ENCODE data around the gene USP6NL. TPM values are rescaled to one million over a fixed set of nuclear protein-coding genes. Genes with fewer than 3 reads are reported as not detected.

USP6NL gene
- total and polyA plus RNA-seq, 2 of the 13 experiments (the other 11 are each of a cell fraction or from before 2014, with no cell fraction given): 10.5 to 22.9 TPM

DNA sequence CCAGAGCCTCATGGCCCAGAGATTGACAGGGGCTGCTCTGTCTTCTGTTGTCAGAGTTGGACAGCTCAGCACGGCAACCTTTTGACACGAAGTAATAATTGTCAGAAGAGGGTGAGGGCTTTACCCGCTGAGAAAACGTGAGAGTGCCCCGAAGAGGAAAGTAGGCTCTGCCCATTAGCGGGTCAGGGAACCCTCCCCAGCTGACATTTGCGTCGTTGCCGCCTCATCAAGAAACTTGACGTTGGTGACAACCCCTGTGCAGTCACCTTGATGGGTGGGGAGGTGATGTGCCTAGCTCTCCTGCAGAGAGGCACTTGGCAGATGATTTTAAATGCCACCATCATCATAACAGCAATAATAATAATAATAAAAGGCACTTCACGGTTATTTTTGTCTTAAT is 202.1 kb downstream of the USP6NL start:
- in situ Hi-C loops (cut with HindIII; ENCODE audit: extremely low pct_ligation_motif_present, low pct_unique_long_range_greater_than_20kb) (no loop called here), intact Hi-C loops (cut with micrococcal nuclease; ENCODE audit: unreplicated experiment) (no loop called here)
- DNase-seq (ENCODE audit: low spot score): no peak
- ChIA-PET CTCF (ENCODE audit: low intra/inter-chr PET ratio, low total read pairs) (no interaction called here), POLR2A (no interaction called here)
- Histone ChIP-seq H3K36me3 (replicated peaks in 1 of 2; ENCODE audit: control insufficient read depth in 1 of 2, insufficient read depth in 2 of 2, low read length in 2 of 2) (no peaks in the 10 kb centered on the region), H3K9ac (ENCODE audit: insufficient read depth, low read depth, low read length) (no peak overlapping the region), H3K9me3 (ENCODE audit: low read length) (no peaks in the 10 kb centered on the region), H3K27me3 (ENCODE audit: control insufficient read depth in 1 of 2, insufficient read depth in 2 of 2, low read length in 2 of 2) (no peaks in the 10 kb centered on the region), H2AFZ (ENCODE audit: low read length) (no peak overlapping the region), H3K4me3 (replicated peaks in 1 of 3; ENCODE audit: insufficient read depth in 1 of 3, low read depth in 2 of 3, low read length in 3 of 3) (no peak overlapping the region), H4K20me1 (ENCODE audit: insufficient read depth, low read length) (no peaks in the 10 kb centered on the region), H3K4me1 (ENCODE audit: insufficient read depth, low read length) (peaks cover 6% of the 10 kb centered on the region), H3K4me2 (ENCODE audit: low read depth, low read length) (no peak overlapping the region), H3K79me2 (ENCODE audit: insufficient read depth, low read length) (no peaks in the 10 kb centered on the region), H3K27ac (ENCODE audit: extremely low read length, insufficient read depth, low read length) (no peak overlapping the region)
- no peak for FAIRE-seq
- no TSS peak for BruUV-seq (replicated peaks)
- TF ChIP-seq ELF1 (CRISPR knock-in tag; IDR thresholded peaks at IDR 0.05) (no peak), HOXD1 (CRISPR knock-in tag; IDR thresholded peaks at IDR 0.05) (no peak)
- TF ChIP-seq, protein P1, sequence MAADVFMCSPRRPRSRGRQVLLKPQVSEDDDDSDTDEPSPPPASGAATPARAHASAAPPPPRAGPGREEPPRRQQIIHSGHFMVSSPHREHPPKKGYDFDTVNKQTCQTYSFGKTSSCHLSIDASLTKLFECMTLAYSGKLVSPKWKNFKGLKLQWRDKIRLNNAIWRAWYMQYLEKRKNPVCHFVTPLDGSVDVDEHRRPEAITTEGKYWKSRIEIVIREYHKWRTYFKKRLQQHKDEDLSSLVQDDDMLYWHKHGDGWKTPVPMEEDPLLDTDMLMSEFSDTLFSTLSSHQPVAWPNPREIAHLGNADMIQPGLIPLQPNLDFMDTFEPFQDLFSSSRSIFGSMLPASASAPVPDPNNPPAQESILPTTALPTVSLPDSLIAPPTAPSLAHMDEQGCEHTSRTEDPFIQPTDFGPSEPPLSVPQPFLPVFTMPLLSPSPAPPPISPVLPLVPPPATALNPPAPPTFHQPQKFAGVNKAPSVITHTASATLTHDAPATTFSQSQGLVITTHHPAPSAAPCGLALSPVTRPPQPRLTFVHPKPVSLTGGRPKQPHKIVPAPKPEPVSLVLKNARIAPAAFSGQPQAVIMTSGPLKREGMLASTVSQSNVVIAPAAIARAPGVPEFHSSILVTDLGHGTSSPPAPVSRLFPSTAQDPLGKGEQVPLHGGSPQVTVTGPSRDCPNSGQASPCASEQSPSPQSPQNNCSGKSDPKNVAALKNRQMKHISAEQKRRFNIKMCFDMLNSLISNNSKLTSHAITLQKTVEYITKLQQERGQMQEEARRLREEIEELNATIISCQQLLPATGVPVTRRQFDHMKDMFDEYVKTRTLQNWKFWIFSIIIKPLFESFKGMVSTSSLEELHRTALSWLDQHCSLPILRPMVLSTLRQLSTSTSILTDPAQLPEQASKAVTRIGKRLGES (CRISPR knock-in tag; IDR thresholded peaks at IDR 0.05; ENCODE audit: borderline replicate concordance): no peak
- TF ChIP-seq, protein P2, sequence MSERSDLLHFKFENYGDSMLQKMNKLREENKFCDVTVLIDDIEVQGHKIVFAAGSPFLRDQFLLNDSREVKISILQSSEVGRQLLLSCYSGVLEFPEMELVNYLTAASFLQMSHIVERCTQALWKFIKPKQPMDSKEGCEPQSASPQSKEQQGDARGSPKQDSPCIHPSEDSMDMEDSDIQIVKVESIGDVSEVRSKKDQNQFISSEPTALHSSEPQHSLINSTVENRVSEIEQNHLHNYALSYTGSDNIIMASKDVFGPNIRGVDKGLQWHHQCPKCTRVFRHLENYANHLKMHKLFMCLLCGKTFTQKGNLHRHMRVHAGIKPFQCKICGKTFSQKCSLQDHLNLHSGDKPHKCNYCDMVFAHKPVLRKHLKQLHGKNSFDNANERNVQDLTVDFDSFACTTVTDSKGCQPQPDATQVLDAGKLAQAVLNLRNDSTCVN (CRISPR knock-in tag; IDR thresholded peaks at IDR 0.05; ENCODE audit: borderline replicate concordance): no peak
- no peak for ATAC-seq
- WGBS (ENCODE audit: low lambda C conversion rate): 2% methylated on average over 9 of the region's 11 CpGs

DNA sequence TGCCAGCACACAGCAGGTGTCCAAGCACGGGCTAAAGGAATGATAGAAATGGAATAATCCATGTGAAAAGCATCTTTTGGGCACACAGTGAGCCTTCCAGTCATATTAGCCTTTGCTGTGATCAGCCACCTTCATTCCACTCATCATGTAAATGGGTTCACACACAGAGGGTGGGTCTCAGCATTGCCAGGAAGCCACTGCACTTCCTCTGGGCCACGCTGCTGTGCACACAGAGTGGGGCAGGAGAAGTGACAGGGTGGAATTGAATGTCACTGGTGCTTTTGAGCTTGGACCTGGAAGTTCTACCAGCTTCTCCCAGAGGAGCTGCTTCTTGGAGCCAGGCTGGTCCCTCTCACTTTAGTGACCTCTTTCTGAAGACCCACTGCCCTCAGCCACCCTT is 203.5 kb downstream of the USP6NL start:
- Histone ChIP-seq H3K27me3 (ENCODE audit: control insufficient read depth in 1 of 2, insufficient read depth in 2 of 2, low read length in 2 of 2) (no peaks in the 10 kb centered on the region), H3K4me2 (ENCODE audit: low read depth, low read length) (no peak overlapping the region), H4K20me1 (ENCODE audit: insufficient read depth, low read length) (no peaks in the 10 kb centered on the region), H3K27ac (ENCODE audit: extremely low read length, insufficient read depth, low read length) (no peak overlapping the region), H3K79me2 (ENCODE audit: insufficient read depth, low read length) (no peaks in the 10 kb centered on the region), H3K9me3 (ENCODE audit: low read length) (no peaks in the 10 kb centered on the region), H3K4me1 (ENCODE audit: insufficient read depth, low read length) (no peaks in the 10 kb centered on the region), H3K9ac (ENCODE audit: insufficient read depth, low read depth, low read length) (no peak overlapping the region), H3K4me3 (replicated peaks in 1 of 3; ENCODE audit: insufficient read depth in 1 of 3, low read depth in 2 of 3, low read length in 3 of 3) (no peak overlapping the region), H3K36me3 (replicated peaks in 1 of 2; ENCODE audit: control insufficient read depth in 1 of 2, insufficient read depth in 2 of 2, low read length in 2 of 2) (no peaks in the 10 kb centered on the region), H2AFZ (ENCODE audit: low read length) (no peak overlapping the region)
- ChIA-PET CTCF (ENCODE audit: low intra/inter-chr PET ratio, low total read pairs) (no interaction called here), POLR2A (no interaction called here)
- TF ChIP-seq SIX1 (CRISPR knock-in tag; IDR thresholded peaks at IDR 0.05; ENCODE audit: borderline replicate concordance) (no peak), HNRNPH1 (optimal IDR thresholded peaks at IDR 0.05; ENCODE audit: low read depth, low read length) (no peak), NFE2 (CRISPR knock-in tag; IDR thresholded peaks at IDR 0.05) (no peak)
- 0% methylated on average over 1 of the region's 2 CpGs for WGBS (ENCODE audit: low lambda C conversion rate)
- FAIRE-seq (no peak), DNase-seq (ENCODE audit: low spot score) (no peak), ATAC-seq (no peak)
- intact Hi-C loops (cut with micrococcal nuclease; ENCODE audit: unreplicated experiment) (no loop called here), in situ Hi-C loops (cut with HindIII; ENCODE audit: extremely low pct_ligation_motif_present, low pct_unique_long_range_greater_than_20kb) (no loop called here)
- BruUV-seq (replicated peaks): no TSS peak

Data from HepG2 (cell line).